SW 1271 (cell line): ENCODE measurements around the gene DRG1.
"Not testable (repeated sequence)": the region's sequence is repeated elsewhere in the genome, so short reads cannot be mapped to it uniquely, and the experiment has no call there.

Experiments
- DNase-seq, 2 experiments: peaks; one replicate each; lab custom pipeline; 2025; lab: John Stamatoyannopoulos, UW

The DRG1 gene

DNA sequence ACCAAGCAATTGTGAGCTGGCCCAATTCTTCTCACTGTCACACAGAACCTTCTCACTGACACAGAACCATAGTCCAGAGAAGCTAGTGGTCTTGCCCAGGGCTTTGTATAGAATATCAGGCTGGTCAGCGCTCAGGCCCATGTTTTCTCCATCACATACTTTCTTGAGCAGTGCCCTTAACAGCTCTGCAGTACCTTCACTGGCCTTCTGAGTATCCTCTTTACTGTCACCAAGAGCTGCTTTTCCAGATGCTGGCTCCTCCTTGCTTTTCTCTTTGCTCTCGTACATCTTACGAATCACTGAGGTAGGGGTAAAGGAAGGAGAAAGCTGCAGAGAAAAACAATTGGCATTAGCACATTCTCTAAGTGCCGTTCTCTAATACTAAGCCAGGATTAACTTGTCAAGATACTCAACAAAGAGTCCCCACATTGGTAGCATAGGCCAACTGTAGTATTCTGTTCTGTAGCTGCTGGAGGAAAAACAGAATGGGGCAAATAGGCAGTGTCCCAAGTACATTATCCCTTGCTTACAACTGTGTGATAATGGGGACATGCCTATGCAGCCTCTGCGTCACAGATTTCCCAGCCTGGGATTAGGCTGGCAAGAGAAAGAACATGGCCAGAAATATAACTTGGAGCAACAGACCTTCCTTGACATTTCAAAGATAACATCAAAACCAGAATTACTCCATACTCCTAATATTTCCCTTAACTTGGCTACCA is 43.5 kb downstream of the DRG1 start:
- no peak for DNase-seq

DNA sequence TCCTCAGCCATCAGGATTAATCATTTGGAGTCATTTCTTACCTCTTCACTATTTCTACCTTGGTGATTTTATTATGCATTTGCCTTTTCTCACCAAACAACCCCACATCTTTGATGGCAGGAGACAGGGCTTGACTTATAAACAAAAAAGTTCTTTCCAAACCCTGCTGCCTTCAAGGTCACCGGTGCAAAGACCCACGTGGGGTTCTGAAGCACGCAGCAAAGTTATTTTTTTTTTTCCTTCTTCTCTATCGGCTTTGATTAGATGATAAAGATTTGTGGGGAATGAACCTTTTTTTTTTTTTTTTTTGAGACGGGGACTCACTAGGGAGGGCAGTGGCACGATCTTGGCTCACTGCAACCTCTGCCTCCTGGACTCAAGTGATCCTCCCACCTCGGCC is 44.1 kb downstream of the DRG1 start:
- no peak for DNase-seq

DNA sequence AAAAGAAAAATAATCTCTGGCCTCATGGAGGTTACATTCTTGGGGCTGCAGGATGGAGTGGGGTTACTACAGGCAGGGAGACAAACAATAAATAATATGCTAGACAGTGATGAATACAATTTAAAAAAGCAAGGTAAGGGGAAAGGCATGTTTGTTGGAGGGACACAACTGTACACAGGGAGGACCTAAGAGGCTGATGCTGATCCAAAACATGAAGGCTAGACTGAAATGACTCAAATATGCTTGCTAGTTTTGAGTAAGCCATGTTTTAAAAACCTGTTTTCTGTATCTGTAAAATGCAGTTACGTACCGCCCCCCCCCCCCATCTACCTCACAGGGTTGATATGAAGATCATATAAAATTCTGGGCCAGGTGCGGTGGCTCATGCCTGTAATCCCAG is 46.2 kb downstream of the DRG1 start:
- DNase-seq = no peak

DNA sequence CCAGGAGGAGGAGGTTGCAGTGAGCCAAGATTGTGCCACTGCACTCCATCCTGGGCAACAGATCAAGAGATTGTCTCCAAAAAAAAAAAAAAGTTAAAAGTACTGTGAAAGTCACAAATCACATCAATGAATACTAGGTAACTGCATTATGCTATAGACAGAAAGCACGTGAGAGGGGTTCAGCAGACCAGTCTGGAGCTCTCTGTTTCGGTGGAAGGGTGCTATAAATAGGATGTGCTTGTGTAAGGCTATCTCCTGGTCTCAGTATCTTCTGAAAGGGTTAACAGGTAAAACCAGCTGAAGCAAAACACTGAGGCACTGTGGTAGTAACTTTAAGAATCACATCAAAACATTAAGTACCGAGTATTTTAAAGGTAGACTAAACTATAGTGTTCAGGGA is 46.8 kb downstream of the DRG1 start:
- DNase-seq = no peak

DNA sequence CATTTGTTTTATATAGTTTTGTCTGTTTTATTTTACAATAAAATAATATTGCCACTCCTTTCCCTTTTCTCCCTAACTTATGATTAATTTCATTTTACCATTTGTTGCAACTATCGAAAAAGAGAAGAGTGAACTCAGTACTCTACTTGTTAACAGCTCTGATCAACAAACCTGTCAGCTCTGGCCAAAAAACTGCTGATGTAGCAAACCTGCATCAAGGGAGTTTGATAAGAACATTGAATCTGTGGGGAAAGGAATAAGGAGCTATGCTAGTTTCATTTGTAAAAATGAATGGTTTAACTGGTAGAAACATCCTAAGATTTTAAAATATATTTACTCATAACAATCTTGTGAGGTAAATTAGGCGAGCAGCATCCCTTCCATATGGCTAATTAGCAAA is 47.4 kb downstream of the DRG1 start:
- DNase-seq = no peak

DNA sequence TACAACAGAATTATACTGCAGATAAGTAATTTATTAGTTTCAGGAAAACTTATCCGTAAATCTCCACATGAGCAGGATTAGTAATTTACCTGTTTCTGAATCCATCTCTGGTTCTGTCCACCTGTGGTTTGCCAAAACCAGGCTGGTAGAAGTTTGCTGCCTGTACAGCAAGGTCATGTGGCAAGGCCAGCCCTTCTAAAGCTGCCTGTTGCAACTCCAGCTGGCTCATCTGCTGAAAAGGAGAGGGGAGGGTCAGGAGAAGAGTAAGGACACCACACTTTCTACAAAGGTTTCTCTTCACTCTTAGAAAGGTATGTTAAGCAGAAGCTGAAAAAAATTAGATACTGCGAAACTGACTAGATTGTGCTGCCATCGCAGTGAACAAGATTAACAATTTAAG is 47.9 kb downstream of the DRG1 start:
- no peak for DNase-seq

DNA sequence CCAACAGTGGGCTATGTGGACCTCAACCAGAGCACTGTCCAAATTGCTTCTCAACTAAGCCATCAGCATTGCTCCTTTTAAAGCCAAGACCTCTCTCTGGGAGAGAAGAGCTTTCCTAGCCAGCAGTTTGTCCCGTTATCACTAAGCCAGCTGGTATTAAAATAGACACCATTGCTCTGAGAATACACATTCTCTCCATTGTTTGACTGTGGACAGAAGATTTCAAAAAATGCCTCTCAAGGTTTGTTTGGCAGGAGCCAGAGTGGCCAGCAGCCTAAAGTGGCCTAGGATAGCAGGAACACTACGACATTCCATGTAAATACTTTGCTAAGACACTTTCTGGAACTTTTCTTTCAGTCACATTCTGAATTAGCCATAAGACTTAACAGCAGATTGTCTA is 49.0 kb downstream of the DRG1 start:
- DNase-seq = no peak

DNA sequence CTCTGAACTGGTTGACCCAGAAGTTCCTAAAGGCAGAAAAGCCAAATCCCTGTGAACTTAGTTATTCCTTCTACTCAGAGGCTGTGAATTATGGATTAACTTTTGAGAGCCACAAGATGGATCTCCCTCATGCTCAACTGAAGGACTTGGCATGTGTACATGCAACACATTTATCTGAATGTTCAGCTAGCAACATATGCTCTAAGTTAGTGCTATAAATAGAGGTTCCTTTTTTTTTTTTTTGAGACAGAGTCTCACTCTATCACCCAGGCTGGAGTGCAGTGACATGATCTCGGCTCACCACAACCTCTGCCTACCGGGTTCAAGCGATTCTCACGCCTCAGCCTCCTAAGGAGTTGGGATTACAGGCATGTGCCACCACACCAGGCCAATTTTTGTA is 50.1 kb downstream of the DRG1 start:
- no peak for DNase-seq

DNA sequence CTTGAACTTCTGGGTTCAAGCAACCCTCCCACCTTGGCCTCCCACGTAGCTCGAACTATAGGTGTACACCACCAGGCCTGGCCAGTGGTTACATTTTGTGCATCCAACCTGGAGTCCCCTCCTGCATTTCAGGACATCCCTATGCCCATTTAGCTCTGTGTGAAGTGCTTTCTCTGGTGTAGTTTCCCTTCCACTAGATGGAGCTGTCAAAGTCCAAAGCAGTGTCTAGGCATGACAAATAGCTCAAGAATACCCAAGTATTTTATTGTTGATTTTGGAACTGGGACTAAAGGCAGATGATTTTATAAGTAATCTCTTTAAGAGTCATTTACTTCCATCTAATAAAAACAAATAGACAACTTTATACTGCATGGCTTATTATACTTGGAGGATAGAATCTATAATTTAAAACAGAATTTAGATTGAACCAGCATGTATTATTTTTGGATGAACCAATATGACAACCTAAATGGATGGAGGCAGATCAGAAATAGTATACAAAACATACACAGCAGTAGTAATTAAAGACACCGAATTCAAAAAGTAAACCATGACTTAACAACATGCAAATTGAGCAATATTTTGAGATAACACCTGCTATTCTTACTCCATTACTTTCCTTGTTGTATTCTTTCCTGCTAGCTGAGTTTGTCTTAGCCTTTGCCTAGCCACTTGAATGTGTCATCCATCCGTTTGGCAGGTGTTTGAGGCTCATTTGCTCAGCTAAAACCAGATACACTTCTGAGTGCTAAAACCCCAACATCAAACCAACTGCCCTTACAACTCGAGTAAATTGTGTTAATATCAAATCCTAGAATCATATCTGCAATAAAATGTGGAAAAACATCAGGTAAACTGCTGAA is 52.5 kb downstream of the DRG1 start:
- peak in 1 of 2 experiments; percentile 31 for DNase-seq

DNA sequence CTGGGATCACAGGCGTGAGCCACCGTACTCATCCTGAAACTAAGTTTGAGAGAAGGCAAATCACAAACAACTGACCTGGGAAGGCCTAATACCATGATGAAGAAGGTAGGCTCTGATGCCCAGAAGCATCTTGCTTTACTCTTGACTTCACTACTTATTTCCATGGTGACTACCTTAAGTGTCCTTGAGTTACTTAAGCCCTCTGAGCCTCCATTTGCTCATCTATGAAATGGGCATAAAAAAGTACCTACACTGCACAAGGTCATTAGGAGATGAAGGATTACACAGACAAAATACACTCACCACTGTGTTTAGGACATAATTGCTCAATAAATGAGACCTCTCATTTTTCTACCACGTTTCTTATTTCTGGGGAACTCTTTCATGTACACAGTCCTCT is 62.3 kb downstream of the DRG1 start:
- no peak for DNase-seq

DNA sequence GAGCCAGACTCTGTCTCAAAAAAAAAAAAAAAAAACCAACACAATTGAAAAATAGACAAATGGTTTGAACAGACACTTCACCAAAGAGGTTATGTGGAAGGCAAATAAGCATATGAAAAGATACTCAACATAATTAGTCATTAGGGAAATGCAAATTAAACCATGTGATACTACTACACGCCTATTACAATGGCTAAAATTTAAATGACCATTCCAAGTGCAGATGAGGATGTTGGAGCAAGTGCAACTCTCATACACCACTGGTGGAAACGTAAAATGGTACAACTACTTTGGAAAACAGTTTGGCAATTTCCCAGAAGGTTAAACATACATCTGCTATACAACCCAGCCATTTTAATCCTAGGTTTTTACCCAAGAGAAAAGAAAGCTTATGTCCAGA is 65.9 kb downstream of the DRG1 start:
- DNase-seq = no peak

DNA sequence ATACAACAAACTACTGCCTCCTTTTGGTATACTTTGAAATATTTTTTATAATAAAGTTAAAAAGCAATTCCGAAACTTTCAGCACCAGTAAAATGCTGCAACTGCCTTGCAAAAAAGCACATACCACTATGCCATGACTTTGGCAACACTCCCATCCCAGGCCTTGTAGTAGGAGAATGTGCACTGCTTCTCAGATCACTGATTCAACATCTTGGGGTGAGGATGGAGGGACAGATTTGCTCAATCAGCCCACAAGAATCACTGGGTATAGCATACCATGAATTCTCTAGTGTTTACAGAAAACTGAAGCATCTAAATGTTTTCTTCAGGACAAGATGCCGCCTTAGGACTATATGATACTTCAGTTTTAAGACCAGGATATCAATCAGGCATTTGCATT is 75.3 kb downstream of the DRG1 start:
- DNase-seq = no peak

DNA sequence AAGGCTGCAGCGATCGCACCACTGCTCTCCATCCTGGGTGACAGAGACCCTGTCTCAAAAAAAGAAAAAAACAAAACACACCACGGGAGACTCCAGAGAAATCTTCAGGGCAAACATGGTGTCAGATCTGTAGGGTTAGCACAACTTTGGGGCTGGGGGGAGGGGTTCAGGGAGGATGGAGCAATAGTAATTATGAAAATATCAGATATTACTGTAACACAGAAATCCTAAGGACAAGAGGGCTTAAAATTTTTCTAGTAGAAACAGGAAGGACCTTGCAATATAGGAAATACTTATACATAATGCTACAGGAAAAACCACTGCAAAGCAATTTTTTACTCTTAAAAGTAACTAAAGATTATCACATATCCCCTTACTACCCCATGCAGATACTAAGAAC is 76.4 kb downstream of the DRG1 start:
- DNase-seq = no peak

DNA sequence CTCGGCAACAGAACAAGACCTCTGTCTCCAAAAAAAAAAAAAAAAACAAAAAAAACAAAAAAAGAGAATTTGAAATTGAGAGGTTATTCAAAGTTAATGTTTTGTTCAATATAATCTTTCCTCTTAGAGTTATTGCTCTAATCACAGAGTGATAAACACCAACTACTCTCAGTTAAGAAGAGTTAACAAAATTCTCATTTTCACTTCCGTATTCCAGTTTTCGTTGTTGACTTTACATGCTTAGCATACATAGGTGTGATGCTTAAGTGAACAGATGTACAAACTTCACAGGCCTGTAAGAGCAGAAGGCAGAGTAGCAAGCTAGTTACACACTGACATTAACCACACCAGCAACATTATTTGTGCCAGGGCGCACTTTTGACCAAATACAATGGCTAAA is 77.9 kb downstream of the DRG1 start:
- DNase-seq = no peak

DNA sequence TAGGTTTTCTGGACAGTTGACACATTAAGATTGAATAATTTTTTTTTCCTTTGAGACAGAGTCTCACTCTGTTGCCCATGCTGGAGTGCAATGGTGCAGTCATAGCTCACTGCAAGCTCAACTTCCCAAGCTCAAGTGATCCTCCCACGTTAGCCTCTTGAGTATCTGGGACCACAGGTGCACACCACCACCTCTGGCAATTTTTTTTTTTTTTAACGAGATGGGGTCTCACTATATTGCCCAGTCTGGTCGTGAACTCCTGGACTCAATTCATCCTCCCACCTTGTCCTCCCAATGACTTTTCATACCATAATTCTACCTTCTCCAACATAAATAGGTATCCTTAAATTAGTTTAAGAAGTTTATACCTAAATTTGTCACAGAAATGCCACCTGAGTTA is 81.7 kb downstream of the DRG1 start:
- DNase-seq = no peak

DNA sequence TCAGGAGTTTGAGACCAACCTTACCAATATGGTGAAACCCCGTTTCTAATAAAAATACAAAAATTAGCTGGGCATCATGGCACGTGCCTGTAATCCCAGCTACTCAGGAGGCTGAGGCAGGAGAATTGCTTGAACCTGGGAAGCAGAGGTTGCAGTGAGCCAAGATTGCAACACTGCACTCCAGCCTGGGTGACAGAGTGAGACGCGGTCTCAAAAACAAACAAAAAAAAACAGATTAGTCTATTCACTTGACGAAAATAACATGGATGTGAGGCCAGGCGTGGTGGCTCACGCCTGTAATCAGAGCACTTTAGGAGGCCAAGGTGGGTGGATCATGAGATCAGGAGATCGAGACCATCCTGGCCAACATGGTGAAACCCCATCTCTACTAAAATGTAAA is 83.1 kb downstream of the DRG1 start:
- DNase-seq = not testable (repeated sequence)
